T-helper 17 cell (primary cell): ENCODE data around the gene KDM7A. TPM values are rescaled to one million over a fixed set of nuclear protein-coding genes. Genes with fewer than 3 reads are reported as not detected.

ENCODE experiments used
- ATAC-seq: fragments of 150-1000 bp; cut with Tn5 transposase; 2 replicates; pipeline ENCODE4 v1.10.0; 2021; ENCODE audit warnings: mild to moderate bottlenecking, moderate library complexity
- DNase-seq, 3 donors: peaks; one replicate each; pipeline versions ENCODE4 v3.0.0 to v3.0.0-alpha.2; 2020 to 2021
- H3K9me3 ChIP-seq: one replicate; pipeline ENCODE4 v1.7.0; 2013; ENCODE audit warnings: low read length, mild to moderate bottlenecking; ENCODE audit not compliant: control insufficient read depth, poor library complexity, severe bottlenecking
- H3K27ac Mint-ChIP-seq: one replicate; pipeline ENCODE4 v1.8.0; 2022; ENCODE audit warnings: mild to moderate bottlenecking, moderate library complexity, mixed read lengths
- H3K27me3 Mint-ChIP-seq: one replicate; pipeline ENCODE4 v1.8.0; 2022; ENCODE audit warnings: mixed read lengths
- H3K36me3 Mint-ChIP-seq: one replicate; pipeline ENCODE4 v1.8.0; 2022; ENCODE audit warnings: low read depth, mixed read lengths
- H3K4me1 Mint-ChIP-seq: one replicate; pipeline ENCODE4 v1.8.0; 2022; ENCODE audit warnings: mild to moderate bottlenecking, mixed read lengths
- H3K4me3 Mint-ChIP-seq: one replicate; pipeline ENCODE4 v1.8.0; 2022; ENCODE audit warnings: mild to moderate bottlenecking, moderate library complexity, mixed read lengths
- total RNA-seq, 4 donors: library from RNA in 2 of 4; stranded (reverse) in 2 of 4; gene quantifications; one replicate each; pipeline ENCODE4 v1.2.3 and lab custom pipeline; 2022 to 2026

The KDM7A gene
- total RNA-seq, 2 donors from 2014 or later, result 35.1 to 47.2 TPM

DNA sequence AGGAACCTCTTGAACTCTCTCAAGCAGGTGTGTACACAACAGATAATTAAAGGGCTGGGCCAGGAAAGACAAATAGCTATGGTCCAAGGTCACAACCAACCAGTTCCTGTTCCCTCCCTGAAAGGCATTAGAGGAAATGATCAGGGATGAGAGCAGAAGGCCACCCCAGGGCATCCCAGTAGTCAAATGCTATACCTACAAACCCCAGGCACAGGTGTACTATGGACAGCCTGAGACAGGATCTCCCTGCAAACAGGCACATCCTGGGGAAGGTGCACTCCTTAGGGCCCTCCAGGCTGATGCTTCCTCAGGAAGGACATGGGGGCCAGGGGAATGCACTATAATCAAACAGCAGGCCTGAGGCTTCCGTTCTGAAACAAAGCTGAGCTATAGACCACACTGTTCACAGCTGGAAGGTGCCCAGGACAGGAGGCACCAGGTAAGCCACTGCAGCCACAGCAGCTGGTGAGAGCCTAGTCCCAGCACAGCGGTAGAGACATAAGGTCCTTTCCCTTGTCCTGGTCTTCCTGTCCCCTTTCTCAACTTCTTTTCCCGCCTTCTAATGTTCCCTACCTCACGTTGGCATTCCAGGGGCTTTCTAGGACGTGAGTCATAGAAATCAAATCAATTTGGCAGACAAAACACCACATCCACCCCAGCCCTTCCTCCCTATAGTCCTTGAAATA is 127.3 kb downstream of the KDM7A start:
- Mint-ChIP-seq H3K36me3 (peaks cover 11% of the 10 kb centered on the region), H3K4me1 (peaks cover 30% of the 10 kb centered on the region), H3K27ac (peak overlapping the region; percentile 71), H3K27me3 (no peaks in the 10 kb centered on the region), H3K4me3 (no peak overlapping the region)
- H3K9me3 ChIP-seq, result no peaks in the 10 kb centered on the region
- ATAC-seq (no peak), DNase-seq (no peak)

DNA sequence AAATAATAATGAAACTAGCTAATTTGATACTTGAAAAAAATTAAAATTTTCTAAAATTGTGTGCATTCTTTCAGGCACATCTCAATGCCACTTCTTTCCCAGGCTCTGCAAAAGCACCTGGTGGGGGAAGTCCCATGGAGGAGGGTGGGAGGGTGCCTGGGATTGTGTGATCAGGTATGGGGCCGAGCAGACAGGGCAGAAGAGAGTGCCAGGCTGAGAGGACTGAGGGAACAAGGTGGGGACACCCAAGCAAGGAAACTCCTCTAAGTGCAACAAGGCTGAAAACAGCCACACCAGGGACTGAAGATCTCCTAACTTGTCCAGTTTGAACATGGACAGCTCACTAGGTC is 127.8 kb downstream of the KDM7A start:
- Mint-ChIP-seq H3K4me3 (no peak overlapping the region), H3K27ac (no peak overlapping the region), H3K4me1 (peaks cover 25% of the 10 kb centered on the region), H3K36me3 (peaks cover 11% of the 10 kb centered on the region), H3K27me3 (no peaks in the 10 kb centered on the region)
- no peaks in the 10 kb centered on the region for H3K9me3 ChIP-seq
- DNase-seq (no peak), ATAC-seq (no peak)

DNA sequence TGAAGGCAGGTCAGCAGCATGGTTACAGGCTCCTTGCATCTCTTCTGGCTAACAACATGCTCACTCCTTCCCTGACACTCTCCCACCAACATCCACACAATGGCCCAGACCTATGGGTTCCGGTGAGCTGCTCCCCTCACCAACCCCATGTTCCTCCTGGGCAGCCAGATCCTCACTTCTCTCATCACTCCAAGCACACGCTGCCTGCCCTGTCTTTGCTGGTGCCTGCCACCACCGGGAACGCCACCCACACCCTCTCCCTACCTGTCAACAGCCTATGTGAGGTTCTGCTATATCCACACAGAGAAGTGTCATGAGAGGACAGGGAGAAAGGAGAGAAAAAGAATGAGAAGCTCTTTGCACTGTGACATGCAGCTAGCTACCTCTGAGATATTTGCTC is 128.6 kb downstream of the KDM7A start:
- no peaks in the 10 kb centered on the region for H3K27me3 Mint-ChIP-seq
- no peak overlapping the region for H3K27ac Mint-ChIP-seq
- peaks cover 11% of the 10 kb centered on the region for H3K36me3 Mint-ChIP-seq
- no peak for ATAC-seq
- no peak overlapping the region for H3K4me3 Mint-ChIP-seq
- H3K4me1 Mint-ChIP-seq, result peaks cover 18% of the 10 kb centered on the region
- H3K9me3 ChIP-seq, result no peaks in the 10 kb centered on the region
- no peak for DNase-seq

DNA sequence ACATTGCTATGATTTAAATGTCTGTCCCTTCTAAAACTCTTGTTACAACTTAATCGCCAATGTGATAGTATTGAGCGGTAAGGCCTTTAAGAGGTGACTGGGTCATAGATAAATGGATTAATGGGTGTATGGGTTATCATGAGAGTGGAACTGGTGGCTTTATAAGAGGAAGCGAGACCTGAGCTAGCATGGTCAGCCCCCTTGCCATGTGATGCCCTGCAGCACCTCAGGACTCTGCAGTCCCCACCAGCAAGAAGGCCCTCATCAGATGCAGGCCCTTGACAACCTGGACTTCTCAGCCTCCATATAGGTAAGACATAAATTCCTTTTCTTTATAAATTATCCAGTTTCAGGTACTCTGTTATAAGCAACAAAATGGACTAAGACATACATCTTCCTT is 129.6 kb downstream of the KDM7A start:
- H3K27ac Mint-ChIP-seq, result no peak overlapping the region
- no peaks in the 10 kb centered on the region for H3K9me3 ChIP-seq
- no peaks in the 10 kb centered on the region for H3K27me3 Mint-ChIP-seq
- no peak for DNase-seq
- no peak overlapping the region for H3K4me3 Mint-ChIP-seq
- H3K4me1 Mint-ChIP-seq, result peaks cover 15% of the 10 kb centered on the region
- ATAC-seq, result no peak
- peaks cover 11% of the 10 kb centered on the region for H3K36me3 Mint-ChIP-seq

DNA sequence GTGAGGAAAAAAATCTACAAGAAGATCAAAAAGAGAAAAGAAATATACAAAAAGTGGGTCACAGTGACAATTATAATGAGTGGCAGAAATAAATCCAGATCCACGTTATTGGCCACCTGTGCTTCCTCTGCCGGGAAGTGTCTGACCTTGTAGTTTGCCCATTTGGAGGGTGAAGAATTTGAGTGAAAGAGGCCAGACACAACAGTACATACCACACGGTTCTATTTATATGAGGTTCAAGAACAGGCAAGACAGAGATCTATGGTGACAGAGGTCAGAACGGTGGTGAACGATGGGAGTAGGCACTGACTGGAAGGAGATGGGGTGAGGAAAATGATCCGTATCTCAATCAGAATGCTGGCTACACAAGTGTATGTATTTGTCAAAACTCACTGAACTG is 131.1 kb downstream of the KDM7A start:
- ATAC-seq (no peak), DNase-seq (no peak)
- Mint-ChIP-seq H3K36me3 (peaks cover 16% of the 10 kb centered on the region), H3K4me3 (no peak overlapping the region), H3K4me1 (peaks cover 22% of the 10 kb centered on the region), H3K27me3 (no peaks in the 10 kb centered on the region), H3K27ac (peak overlapping the region; percentile 59)
- no peaks in the 10 kb centered on the region for H3K9me3 ChIP-seq

DNA sequence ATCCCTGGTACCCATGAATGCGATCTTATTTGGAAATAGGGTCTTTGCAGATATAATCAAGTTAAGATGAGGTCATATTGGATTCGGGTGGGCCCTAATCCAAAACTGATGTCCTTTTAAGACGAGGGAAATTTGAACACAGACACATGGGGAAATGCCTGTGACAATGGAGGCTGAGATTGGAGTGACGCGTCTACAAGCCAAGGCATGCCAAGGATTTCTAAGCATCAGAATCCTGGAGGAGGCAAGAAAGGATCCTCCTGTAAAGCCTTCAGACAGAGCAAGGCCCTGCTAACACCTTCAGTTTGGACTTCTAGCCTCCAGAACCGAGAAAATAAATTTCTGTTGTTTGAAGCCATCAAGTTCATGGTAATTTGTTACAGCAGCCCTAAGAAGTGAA is 132.5 kb downstream of the KDM7A start:
- peaks cover 11% of the 10 kb centered on the region for H3K36me3 Mint-ChIP-seq
- DNase-seq, result no peak
- H3K27ac Mint-ChIP-seq, result peak overlapping the region; percentile 34

DNA sequence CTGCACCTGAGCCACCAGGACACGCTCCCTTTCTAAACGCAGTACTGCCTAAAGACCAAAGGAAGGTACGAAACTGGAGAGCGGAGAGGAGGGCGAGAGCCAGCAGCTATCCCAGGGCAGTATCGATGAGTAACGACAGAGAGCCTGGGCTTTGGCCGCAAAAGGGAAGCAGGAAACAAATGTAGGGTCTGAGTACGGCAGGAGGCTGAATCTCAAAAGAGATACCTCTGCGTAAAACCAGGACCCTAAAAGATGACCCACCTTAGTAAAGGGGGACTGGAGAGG is 134.5 kb downstream of the KDM7A start:
- Mint-ChIP-seq H3K27ac (no peak overlapping the region), H3K4me1 (peaks cover 17% of the 10 kb centered on the region), H3K4me3 (no peak overlapping the region), H3K27me3 (no peaks in the 10 kb centered on the region), H3K36me3 (peaks cover 11% of the 10 kb centered on the region)
- ATAC-seq (no peak), DNase-seq (no peak)
- no peaks in the 10 kb centered on the region for H3K9me3 ChIP-seq

More for the DNA sequence above, 132.5 kb downstream of the KDM7A start:
- Mint-ChIP-seq H3K4me1 (peaks cover 13% of the 10 kb centered on the region), H3K27me3 (no peaks in the 10 kb centered on the region), H3K4me3 (no peak overlapping the region)
- H3K9me3 ChIP-seq, result no peaks in the 10 kb centered on the region
- no peak for ATAC-seq

DNA sequence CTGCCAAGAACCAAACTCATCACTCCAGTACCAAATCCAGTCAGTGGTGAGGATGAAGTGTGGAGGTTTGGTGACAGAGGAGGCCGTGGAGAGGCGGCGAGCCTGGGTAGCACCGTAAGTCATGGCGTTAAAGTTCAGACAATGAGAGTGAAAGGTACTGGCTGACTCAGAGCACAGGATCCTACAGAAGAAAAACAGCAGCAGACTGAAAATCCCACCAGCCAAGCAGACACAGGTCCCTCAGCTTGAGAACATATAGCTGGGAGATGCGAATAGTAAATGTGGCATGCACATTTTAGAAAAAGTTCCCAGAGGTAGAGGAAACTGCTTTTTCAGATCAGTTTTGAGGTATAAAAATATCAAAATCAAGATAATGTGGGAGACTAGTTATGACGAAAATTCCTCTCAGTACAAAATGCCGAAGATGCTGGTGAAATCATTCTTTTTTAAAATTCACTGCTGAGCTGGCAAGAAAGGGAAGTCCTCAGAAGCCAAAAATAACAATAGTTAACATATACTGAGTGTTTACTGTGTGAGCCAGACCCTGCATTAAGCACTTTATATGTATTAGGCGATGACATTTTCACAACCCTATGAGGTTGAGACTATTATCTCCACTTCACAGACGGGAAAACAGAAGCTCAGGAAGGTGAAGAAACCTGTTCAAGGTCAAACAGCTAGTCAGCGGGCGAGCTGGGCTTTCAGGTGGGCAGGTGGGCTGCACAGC is 135.0 kb downstream of the KDM7A start:
- H3K27me3 Mint-ChIP-seq, result no peaks in the 10 kb centered on the region
- DNase-seq (no peak), ATAC-seq (no peak)
- H3K27ac Mint-ChIP-seq, result no peak overlapping the region
- no peaks in the 10 kb centered on the region for H3K9me3 ChIP-seq
- H3K4me1 Mint-ChIP-seq, result peaks cover 18% of the 10 kb centered on the region
- no peak overlapping the region for H3K4me3 Mint-ChIP-seq
- peaks cover 11% of the 10 kb centered on the region for H3K36me3 Mint-ChIP-seq

DNA sequence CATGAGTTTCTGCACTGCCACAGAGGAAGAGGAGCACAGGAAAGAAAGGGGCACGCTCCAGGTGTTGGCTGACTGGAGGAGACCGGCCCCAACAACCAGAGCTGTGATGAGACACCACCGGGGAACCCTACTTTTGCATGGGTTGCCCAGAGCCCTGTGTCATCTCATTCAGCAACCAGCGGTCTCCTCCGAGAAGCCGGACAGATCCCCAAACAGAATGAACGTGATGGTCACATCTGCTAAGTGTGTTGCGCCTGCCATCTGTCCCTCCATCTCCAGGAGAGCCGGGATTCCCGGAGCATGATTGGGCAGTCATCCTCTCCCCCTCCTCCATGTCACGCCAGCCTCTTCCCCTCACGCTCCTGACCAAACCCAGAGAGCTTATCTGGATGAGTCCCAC is 136.9 kb downstream of the KDM7A start:
- peaks cover 26% of the 10 kb centered on the region for H3K4me1 Mint-ChIP-seq
- DNase-seq (no peak), ATAC-seq (no peak)
- peaks cover 7% of the 10 kb centered on the region for H3K36me3 Mint-ChIP-seq
- H3K27me3 Mint-ChIP-seq, result no peaks in the 10 kb centered on the region
- H3K9me3 ChIP-seq, result no peaks in the 10 kb centered on the region
- peak overlapping the region; percentile 9 for H3K4me3 Mint-ChIP-seq
- no peak overlapping the region for H3K27ac Mint-ChIP-seq

DNA sequence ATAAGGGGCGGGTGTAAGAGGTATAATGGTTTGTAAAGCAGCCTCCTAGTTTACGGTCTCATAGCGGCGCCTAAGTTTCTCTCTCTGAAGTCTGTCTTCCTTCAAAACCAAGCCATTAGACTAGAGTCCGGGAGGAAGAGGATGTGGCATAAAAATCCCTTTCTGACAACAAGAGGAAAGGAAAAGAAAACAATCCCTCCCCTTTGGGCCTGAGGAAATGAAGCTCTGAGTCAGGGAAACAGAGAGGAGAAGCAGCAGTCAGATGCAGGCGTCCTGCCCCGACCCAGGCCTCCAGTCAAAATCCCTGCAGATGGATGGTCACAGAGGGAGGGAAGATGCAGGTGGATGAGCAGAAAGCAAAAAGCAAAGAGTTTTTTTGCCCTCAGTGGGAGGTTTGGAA is 137.7 kb downstream of the KDM7A start:
- no peaks in the 10 kb centered on the region for H3K27me3 Mint-ChIP-seq
- H3K4me1 Mint-ChIP-seq, result peaks cover 26% of the 10 kb centered on the region
- peaks cover 7% of the 10 kb centered on the region for H3K36me3 Mint-ChIP-seq
- DNase-seq (no peak), ATAC-seq (no peak)
- no peaks in the 10 kb centered on the region for H3K9me3 ChIP-seq
- H3K4me3 Mint-ChIP-seq, result no peak overlapping the region
- peak overlapping the region; percentile 27 for H3K27ac Mint-ChIP-seq

DNA sequence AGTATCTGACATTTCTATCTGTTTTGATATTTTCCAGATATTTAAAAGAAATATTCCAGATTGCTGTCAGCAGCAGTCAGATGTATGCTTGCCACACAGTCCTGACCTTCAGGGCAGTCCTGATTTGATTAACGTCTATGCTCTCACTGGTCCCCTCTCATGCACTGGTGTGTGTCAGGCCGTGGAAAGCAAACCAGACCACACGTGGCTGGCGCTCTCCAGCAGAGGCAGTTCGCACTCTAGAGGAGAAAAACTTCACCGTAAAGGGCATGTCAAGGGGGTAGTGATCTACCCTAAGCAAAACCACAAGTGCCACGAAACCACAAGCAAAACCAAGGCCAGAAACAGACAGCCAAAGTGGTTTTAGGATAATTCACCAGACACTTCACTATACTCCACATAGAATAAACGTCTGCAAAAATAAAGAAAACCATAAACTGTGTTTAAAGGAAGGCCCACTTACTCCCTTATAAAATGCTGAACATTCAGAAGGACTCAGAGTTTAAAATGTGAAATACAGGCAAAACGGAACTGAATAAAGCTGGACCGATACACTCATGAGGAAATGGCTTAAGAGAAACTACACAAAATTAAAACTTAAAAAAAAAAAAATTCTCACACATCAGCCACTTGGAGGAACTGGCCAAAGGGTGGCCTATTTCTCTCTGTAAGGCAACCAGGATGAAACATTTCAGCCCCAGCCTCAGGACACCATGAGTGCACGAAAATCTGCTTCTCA is 140.4 kb downstream of the KDM7A start:
- no peaks in the 10 kb centered on the region for H3K9me3 ChIP-seq
- H3K4me3 Mint-ChIP-seq, result no peak overlapping the region
- no peak for DNase-seq
- peak; percentile 63 for ATAC-seq
- peak overlapping the region; percentile 16 for H3K27ac Mint-ChIP-seq
- H3K27me3 Mint-ChIP-seq, result no peaks in the 10 kb centered on the region
- H3K4me1 Mint-ChIP-seq, result peaks cover 29% of the 10 kb centered on the region
- H3K36me3 Mint-ChIP-seq, result peaks cover 5% of the 10 kb centered on the region

DNA sequence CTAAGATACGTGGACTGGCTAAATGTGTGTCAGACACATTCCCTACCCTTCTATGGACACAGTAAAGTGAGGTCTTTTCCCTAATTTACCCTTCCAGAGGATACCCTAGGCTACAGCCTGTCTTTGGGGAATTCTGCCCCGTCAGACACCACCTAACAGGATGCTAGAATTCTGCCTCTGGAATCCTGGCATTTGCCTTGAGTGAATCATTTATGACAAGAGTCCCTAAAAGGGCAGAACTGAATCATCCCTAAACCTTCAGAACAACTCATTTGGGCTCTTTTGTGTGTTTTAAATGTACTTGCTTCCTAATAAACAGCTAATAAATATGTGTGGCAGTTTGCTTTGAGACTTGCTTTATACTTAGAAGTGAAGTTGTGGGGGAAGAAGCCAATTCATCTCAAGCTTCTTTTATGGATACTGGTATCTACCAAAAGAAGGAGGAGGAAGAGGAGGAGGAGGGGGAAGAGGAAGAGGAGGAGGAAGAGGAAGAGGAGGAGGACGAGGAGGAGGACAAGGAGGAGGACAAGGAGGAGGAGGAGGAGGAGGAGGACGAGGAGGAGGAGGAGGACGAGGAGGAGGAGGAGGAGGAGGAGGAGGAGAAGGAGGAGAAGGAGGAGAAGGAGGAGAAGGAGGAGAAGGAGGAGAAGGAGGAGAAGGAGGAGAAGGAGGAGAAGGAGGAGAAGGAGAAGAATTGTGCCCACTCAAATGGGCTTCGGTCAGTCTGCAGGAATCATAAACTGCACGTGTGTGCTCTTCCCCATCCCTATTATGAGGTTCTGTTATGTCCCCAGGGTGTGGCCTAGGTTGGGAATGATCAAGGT is 141.2 kb downstream of the KDM7A start:
- DNase-seq (no peak), ATAC-seq (no peak)
- no peaks in the 10 kb centered on the region for H3K9me3 ChIP-seq
- H3K4me3 Mint-ChIP-seq, result no peak overlapping the region
- H3K27ac Mint-ChIP-seq, result peak overlapping the region; percentile 16
- H3K27me3 Mint-ChIP-seq, result no peaks in the 10 kb centered on the region
- H3K4me1 Mint-ChIP-seq, result peaks cover 24% of the 10 kb centered on the region
- H3K36me3 Mint-ChIP-seq, result peaks cover 2% of the 10 kb centered on the region
